Parathyroid adenoma (tissue), 2 donors: Measurements from ENCODE around the gene RRP1.

Experiments used
- H2AFZ ChIP-seq: fragments of 300-600 bp; sonication (generic); one replicate; pipeline ENCODE4 v1.7.0; 2017; ENCODE audit warnings: antibody characterized with exemption, mild to moderate bottlenecking
- H3K27ac ChIP-seq: fragments of 300-600 bp; sonication (generic); one replicate; pipeline ENCODE4 v1.7.0; 2017
- H3K27me3 ChIP-seq: fragments of 300-600 bp; sonication (generic); one replicate; pipeline ENCODE4 v1.7.0; 2017; ENCODE audit warnings: low read length; ENCODE audit not compliant: control insufficient read depth, insufficient read depth
- H3K36me3 ChIP-seq: fragments of 300-600 bp; sonication (generic); one replicate; pipeline ENCODE4 v1.7.0; 2017; ENCODE audit warnings: low read length; ENCODE audit not compliant: control insufficient read depth, insufficient read depth
- H3K4me1 ChIP-seq: fragments of 300-600 bp; sonication (generic); one replicate; pipeline ENCODE4 v1.7.0; 2017; ENCODE audit warnings: control low read depth
- H3K4me2 ChIP-seq: fragments of 300-600 bp; sonication (generic); one replicate; pipeline ENCODE4 v1.7.0; 2017; ENCODE audit warnings: low read length
- H3K4me3 ChIP-seq: fragments of 300-600 bp; sonication (generic); one replicate; pipeline ENCODE4 v1.7.0; 2017; ENCODE audit warnings: low read depth, low read length
- H3K79me2 ChIP-seq: fragments of 300-600 bp; sonication (generic); one replicate; pipeline ENCODE4 v1.7.0; 2017; ENCODE audit warnings: control low read depth
- H3K9ac ChIP-seq: fragments of 300-600 bp; sonication (generic); one replicate; pipeline ENCODE4 v1.7.0; 2017; ENCODE audit warnings: mild to moderate bottlenecking
- H3K9me3 ChIP-seq: fragments of 300-600 bp; sonication (generic); one replicate; pipeline ENCODE4 v1.7.0; 2017; ENCODE audit warnings: low read length; ENCODE audit not compliant: control insufficient read depth
- TF ChIP-seq, protein P1 (sequence below): fragments of 300-600 bp; sonication (generic); IDR thresholded peaks from one replicate; pipeline ENCODE4 v1.7.0; 2017; ENCODE audit warnings: antibody characterized with exemption, mild to moderate bottlenecking
- donor health status: primary hyperparathyroidism.

RRP1 gene

DNA sequence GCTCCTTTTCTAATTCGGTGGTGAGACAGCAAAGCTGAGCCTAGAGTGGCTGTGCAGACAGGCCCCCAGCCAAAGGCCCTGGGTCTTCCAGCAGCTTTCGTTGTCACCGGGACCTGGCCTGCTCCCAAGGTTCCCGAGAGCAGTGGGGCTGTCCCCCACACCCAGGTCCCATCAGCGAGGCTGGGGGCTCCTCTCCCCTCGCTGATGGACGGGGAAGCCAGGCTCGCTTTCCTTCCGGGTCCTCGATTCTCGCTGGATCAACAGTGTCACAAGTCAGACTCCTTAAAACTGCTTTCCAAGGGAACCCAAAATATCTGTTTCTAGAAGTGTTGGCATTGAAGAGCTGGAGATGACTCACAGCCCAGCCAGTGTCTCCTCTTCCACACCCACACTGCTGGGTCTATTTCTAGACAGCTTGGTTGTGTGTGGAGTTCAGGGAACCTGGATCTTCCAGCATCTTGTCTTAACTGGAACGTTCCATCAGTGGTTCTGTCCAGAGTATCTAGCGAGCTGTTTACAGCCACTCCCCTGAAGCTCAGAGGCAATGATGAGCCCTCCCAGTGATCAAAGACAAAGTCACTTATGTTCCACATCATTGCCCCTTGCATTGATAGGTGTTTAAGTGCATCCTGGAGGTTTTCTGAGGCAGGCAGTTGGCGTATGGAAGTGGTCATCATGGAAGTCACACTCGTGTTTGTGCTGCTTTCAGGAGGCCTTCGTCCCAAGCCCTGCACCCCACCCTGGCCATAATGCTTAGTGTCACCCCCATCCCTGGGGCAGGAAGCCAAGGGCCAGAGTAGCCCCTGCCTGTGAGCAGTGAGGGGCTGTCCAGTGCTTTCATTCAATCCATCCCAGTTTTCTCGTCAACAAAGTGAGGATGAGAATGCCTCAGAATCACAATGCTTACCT, 35.2 kb downstream of the RRP1 start:
- Histone ChIP-seq H3K27me3 (no peaks in the 10 kb centered on the region), H3K36me3 (no peaks in the 10 kb centered on the region), H3K79me2 (no peaks in the 10 kb centered on the region), H2AFZ (no peak overlapping the region), H3K9me3 (no peaks in the 10 kb centered on the region), H3K4me3 (no peak overlapping the region), H3K4me2 (no peak overlapping the region), H3K27ac (no peak overlapping the region), H3K4me1 (peaks cover 5% of the 10 kb centered on the region), H3K9ac (no peak overlapping the region)
- TF ChIP-seq, protein P1, sequence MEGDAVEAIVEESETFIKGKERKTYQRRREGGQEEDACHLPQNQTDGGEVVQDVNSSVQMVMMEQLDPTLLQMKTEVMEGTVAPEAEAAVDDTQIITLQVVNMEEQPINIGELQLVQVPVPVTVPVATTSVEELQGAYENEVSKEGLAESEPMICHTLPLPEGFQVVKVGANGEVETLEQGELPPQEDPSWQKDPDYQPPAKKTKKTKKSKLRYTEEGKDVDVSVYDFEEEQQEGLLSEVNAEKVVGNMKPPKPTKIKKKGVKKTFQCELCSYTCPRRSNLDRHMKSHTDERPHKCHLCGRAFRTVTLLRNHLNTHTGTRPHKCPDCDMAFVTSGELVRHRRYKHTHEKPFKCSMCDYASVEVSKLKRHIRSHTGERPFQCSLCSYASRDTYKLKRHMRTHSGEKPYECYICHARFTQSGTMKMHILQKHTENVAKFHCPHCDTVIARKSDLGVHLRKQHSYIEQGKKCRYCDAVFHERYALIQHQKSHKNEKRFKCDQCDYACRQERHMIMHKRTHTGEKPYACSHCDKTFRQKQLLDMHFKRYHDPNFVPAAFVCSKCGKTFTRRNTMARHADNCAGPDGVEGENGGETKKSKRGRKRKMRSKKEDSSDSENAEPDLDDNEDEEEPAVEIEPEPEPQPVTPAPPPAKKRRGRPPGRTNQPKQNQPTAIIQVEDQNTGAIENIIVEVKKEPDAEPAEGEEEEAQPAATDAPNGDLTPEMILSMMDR, result no peak

DNA sequence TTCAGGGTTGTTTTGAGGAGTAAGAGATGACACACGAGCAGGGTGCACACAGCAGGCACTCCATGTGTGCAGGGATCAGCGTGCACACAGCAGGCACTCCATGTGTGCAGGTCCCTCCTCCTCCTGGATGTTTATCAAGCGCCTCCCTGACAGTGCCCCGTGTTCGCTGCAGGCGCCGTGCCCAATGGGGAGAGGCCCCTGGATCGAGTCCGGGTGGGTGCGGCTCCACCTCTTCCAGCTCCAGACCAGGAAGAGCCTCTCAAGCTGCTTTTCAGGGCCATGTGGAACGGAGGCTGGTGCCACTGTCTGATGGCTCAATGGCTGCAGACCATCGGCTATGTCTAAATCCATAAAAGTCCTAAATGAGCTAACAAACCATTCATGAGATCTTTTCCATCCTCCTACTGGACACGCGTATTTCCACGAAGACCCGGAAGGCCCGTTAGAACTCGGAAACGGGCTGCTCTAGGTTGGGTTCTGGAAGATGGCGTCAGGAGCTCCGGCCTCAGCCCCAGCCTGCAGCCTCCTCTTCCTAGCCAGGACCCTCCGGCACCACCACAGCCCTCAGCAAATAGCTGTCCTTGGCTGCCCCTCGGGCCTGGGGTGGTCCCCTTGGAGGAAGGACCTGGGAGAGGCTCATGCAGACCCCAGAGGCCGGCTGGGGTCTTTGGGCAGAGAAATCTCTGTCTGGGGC, 36.0 kb downstream of the RRP1 start:
- no peaks in the 10 kb centered on the region for H3K9me3 ChIP-seq
- TF ChIP-seq, protein P1, result no peak
- H3K4me3 ChIP-seq, result no peak overlapping the region
- H3K36me3 ChIP-seq, result no peaks in the 10 kb centered on the region
- no peak overlapping the region for H3K27ac ChIP-seq
- H3K27me3 ChIP-seq, result no peaks in the 10 kb centered on the region
- H3K79me2 ChIP-seq, result no peaks in the 10 kb centered on the region
- H3K9ac ChIP-seq, result no peak overlapping the region
- peaks cover 5% of the 10 kb centered on the region for H3K4me1 ChIP-seq
- no peak overlapping the region for H3K4me2 ChIP-seq
- H2AFZ ChIP-seq, result no peak overlapping the region

DNA sequence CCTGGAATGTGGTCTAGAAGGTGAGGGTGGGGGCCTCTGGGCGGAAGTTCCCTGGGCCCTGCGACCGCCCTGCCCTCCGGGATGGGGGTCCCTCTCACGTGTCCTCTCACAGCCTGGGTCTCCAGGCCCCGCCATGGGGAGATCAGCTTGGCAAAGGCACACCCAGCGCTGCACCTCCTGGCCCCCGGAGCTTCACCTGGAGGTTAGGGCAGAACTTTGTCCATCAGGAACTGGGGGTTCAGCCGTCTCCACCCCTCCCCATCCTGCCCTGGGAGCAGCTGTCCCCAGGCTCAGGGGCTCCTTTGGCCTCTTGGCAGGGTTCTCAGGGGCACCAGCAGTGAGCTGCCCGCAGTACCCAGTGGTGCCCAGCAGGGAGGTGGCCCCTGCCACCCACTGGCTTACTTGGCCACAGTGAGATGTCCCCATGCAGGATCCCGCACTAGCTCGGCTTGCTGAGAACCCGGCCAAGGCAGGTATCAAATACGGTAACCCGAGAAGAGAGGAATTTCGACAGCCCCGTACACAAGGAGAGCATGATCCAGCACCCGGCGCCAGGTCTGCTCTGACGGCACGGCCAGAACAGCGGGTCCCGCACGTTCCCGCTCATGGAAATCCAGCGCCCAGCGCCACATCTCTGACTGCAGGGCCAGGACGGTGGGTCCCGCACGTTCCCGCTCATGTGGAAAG, 36.7 kb downstream of the RRP1 start:
- H3K27me3 ChIP-seq, result no peaks in the 10 kb centered on the region
- H3K9ac ChIP-seq, result no peak overlapping the region
- peak overlapping the region; percentile 56 for H3K27ac ChIP-seq
- no peak overlapping the region for H3K4me3 ChIP-seq
- H2AFZ ChIP-seq, result peak overlapping the region; percentile 34
- peak overlapping the region; percentile 34 for H3K4me2 ChIP-seq
- no peaks in the 10 kb centered on the region for H3K9me3 ChIP-seq
- no peaks in the 10 kb centered on the region for H3K36me3 ChIP-seq
- peaks cover 5% of the 10 kb centered on the region for H3K4me1 ChIP-seq
- no peaks in the 10 kb centered on the region for H3K79me2 ChIP-seq
- TF ChIP-seq, protein P1, result peak; percentile 27

DNA sequence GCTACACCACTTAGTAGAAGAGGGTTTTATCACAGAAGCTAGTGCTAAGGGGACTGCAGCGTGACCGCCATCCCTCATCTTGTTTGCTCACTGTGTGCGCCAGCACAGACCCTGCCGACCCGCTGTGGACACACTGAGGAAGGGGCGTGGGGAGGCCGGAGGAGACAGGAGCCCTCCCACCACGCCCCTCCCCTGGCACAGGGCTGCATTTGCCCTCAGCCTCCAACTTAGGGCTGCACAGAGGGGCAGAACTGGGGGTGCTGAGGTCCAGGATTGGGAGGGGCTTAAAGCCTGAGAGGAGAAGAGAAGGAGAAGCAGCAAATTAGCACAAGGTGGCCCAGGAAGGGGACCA, 37.2 kb downstream of the RRP1 start:
- TF ChIP-seq, protein P1, result no peak
- H3K27me3 ChIP-seq, result no peaks in the 10 kb centered on the region
- no peaks in the 10 kb centered on the region for H3K36me3 ChIP-seq
- H3K4me2 ChIP-seq, result peak overlapping the region; percentile 34
- peak overlapping the region; percentile 34 for H2AFZ ChIP-seq
- H3K4me3 ChIP-seq, result no peak overlapping the region
- H3K79me2 ChIP-seq, result no peaks in the 10 kb centered on the region
- H3K4me1 ChIP-seq, result peaks cover 5% of the 10 kb centered on the region
- no peak overlapping the region for H3K9ac ChIP-seq
- peak overlapping the region; percentile 56 for H3K27ac ChIP-seq
- H3K9me3 ChIP-seq, result no peaks in the 10 kb centered on the region
